ENCODE data around the gene C22orf31. TPM values are rescaled to one million over a fixed set of nuclear protein-coding genes. Genes with fewer than 3 reads are reported as not detected.
"Not testable (repeated sequence)": the region's sequence is repeated elsewhere in the genome, so short reads cannot be mapped to it uniquely, and the experiment has no call there.

C22orf31 gene
- total RNA-seq, 1 donor from 2014 or later = not detected

GRCh38 chr22:29083576-29083932 lies 21.9 kb upstream of the C22orf31 start:
- intact Hi-C loops (cut with DNase I); ATAC-seq; DNase-seq (ENCODE audit: missing footprints): not testable (repeated sequence)

- intact Hi-C loops (cut with DNase I) = no loop called here
- no peak for DNase-seq (ENCODE audit: missing footprints)
- ATAC-seq = no peak
Observed at GRCh38 chr22:29082826-29083545, 21.4 kb upstream of the C22orf31 start.

DNA sequence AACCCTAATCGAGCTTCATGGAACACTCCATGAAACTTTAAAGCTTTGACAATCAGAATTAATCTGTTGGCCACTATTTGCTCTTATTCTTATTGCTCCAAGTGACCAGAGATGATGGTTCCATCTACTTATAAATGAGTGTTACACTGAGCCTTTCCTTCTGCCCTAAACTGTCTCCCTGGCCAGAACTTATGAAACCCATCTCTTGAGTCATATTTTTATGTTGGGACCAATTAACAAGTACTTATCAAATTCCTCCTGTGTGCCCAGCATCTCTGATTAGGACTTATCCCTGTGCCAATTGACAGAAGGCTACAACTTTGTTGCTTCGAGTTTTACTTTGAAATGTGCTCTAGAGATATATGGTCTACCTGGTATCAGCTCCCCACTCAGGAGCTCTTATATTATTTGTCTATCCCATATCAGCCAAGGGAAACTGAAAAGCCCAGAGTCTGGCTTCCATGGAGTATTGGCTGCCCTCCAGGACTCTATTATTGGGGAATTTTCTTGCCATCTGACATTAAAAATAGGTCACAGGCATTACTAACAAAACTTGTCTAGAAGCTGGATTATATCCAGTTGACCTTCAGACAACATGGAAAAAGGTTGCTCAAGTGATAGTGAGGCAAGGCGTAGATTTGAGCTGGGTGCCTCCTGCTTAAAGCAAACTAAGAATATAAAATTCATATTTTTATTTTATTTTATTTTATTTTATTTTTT lies 20.0 kb upstream of the C22orf31 start:
- peak; percentile 58 for ATAC-seq
- intact Hi-C loops (cut with DNase I) = no loop called here

GRCh38 chr22:29080106-29080975 lies 18.7 kb upstream of the C22orf31 start:
- ATAC-seq = peak; percentile 55
- intact Hi-C loops (cut with DNase I) = no loop called here
- no peak for DNase-seq (ENCODE audit: missing footprints)

More for the DNA sequence above, 20.0 kb upstream of the C22orf31 start:
- no peak for DNase-seq (ENCODE audit: missing footprints)

GRCh38 chr22:29079218-29079901 lies 17.7 kb upstream of the C22orf31 start:
- intact Hi-C loops (cut with DNase I) = loop anchor here (10.0 kb wide), 1 partner anchor 185 kb away; the partner anchor contains the start of genes EWSR1 and RHBDD3
- DNase-seq (ENCODE audit: missing footprints) (no peak), ATAC-seq (no peak)

- no peak for DNase-seq (ENCODE audit: missing footprints)
- no peak for ATAC-seq
- intact Hi-C loops (cut with DNase I) = loop anchor here (10.0 kb wide), 1 partner anchor 186 kb away; the partner anchor contains the start of genes EWSR1 and RHBDD3
Observed at GRCh38 chr22:29078869-29079207, 17.2 kb upstream of the C22orf31 start.

GRCh38 chr22:29078036-29078868 lies 16.6 kb upstream of the C22orf31 start:
- ATAC-seq = no peak
- no peak for DNase-seq (ENCODE audit: missing footprints)
- intact Hi-C loops (cut with DNase I) = loop anchor here (10.0 kb wide), 1 partner anchor 187 kb away; the partner anchor contains the start of genes EWSR1 and RHBDD3

- intact Hi-C loops (cut with DNase I) = loop anchor here (10.0 kb wide), 1 partner anchor 190 kb away; the partner anchor contains the start of genes EWSR1 and RHBDD3
- DNase-seq (ENCODE audit: missing footprints) = no peak
- ATAC-seq = no peak
Observed at GRCh38 chr22:29074276-29074772, 12.7 kb upstream of the C22orf31 start.

- intact Hi-C loops (cut with DNase I) = loop anchor here (10.0 kb wide), 1 partner anchor 191 kb away; the partner anchor contains the start of genes EWSR1 and RHBDD3
- peak; percentile 82 for DNase-seq (ENCODE audit: missing footprints)
- peak; percentile 66 for ATAC-seq
Observed at GRCh38 chr22:29073618-29074275, 12.1 kb upstream of the C22orf31 start.

GRCh38 chr22:29072979-29073617 lies 11.5 kb upstream of the C22orf31 start, which contains the start of gene KREMEN1:
KREMEN1 (plus strand) TSS chr22:29073035; CDS start chr22:29073131, 96 bp downstream.
- intact Hi-C loops (cut with DNase I) = loop anchor here (10.0 kb wide), 1 partner anchor 192 kb away; the partner anchor contains the start of genes EWSR1 and RHBDD3
- ATAC-seq = peak; percentile 6
- DNase-seq (ENCODE audit: missing footprints) = no peak

DNA sequence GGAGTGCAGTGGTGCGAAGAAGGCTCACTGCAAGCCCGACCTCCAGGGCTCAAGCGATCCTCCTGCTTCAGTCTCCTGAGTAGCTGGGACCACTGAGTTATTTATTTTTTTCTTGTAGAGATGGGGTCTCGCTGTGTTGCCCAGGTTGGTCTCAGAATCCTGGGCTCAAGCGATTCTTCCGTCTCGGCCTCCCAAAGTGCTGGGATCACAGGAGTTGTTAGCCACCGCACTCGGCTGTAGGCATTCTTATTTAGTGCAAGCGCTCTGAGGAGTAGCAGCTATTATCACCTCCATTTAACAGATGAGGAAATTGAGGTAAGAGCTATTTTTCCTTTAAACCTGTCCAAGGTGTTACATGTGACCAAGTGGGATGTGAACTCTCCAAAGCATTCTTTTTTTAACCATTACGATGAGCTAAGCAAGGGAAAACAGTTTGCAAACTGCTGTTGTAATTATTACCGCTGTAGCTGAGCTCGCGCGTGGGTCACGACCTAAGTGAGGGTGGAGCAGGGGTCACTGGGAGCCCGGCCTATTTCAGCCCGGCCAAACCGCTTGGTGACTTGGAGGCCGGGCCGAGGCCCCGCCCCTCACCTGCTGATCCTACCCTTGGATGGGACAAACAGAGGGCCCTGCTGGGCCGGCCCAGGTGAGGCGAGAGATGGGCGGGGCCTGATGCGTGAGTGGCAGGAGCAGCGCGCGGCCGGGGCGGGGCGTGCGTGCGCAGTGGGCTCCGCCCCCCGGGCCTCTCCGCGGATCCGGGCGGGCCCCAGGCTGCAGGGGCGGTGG lies 10.8 kb upstream of the C22orf31 start:
- ATAC-seq = peak; percentile 94
- intact Hi-C loops (cut with DNase I) = loop anchor here (10.0 kb wide), 1 partner anchor 192 kb away; the partner anchor contains the start of genes EWSR1 and RHBDD3
- peak; percentile 94 for DNase-seq (ENCODE audit: missing footprints)

- ATAC-seq (peak; percentile 18), DNase-seq (ENCODE audit: missing footprints) (peak; percentile 76)
- intact Hi-C loops (cut with DNase I) = loop anchor here (10.0 kb wide), 1 partner anchor 193 kb away; the partner anchor contains the start of genes EWSR1 and RHBDD3
Observed at GRCh38 chr22:29071261-29072045, 9.8 kb upstream of the C22orf31 start.

GRCh38 chr22:29070490-29070889 lies 8.9 kb upstream of the C22orf31 start:
- no peak for ATAC-seq
- no peak for DNase-seq (ENCODE audit: missing footprints)
- intact Hi-C loops (cut with DNase I) = loop anchor here (10.0 kb wide), 1 partner anchor 194 kb away; the partner anchor contains the start of genes EWSR1 and RHBDD3

- intact Hi-C loops (cut with DNase I) = no loop called here
- ATAC-seq (no peak), DNase-seq (ENCODE audit: missing footprints) (no peak)
Observed at GRCh38 chr22:29069463-29069862, 7.8 kb upstream of the C22orf31 start.
